ENCODE results near the gene OVCH1. TPM values are rescaled to one million over a fixed set of nuclear protein-coding genes. Genes with fewer than 3 reads are reported as not detected.
A peak's percentile ranks its signal among the peaks of the same experiment; 100 is the strongest.
"Not testable (repeated sequence)": the region's sequence is repeated elsewhere in the genome, so short reads cannot be mapped to it uniquely, and the experiment has no call there.

OVCH1 gene
- total RNA-seq, 1 donor from 2014 or later, result not detected

DNA sequence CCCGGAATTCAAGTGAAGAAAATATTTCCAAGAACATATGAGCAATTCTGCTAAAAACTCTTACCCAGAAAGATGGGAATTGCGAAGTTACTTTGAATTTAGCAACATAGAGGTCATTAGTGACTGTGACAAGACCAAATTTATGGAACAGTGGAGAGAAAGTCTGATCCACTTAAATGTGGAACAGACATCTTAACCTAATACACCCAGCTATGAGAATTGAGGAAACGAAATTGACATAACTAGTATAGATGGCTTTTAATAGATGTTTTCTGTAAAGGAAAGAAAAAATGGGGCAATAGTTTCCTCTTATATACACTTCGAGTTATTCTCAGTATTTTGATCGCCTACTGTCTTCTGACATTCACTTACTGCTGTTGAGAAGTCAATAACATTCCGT, 4.6 kb downstream of the OVCH1 start:
- DNase-seq (ENCODE audit: low read depth), result no peak

DNA sequence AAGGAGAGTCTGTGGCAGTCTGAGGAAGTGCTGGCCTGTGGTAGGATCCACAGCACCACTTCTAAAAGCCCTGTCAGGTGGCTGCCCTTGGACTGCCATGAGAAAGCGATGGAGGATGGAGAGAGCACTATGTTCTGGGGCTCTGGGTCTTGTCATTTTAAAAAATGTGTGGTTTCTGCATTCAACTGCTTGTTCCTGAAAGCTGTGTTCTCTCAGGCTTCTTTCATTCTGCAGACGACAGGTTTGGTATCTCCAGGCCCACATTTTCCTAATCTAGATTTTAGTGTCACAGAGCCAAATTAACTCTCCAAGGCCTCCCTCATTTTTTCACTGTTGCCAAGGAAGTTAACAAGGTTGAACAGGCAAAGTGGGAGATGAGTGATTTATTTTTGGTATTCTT, 10.5 kb downstream of the OVCH1 start:
- no peak for DNase-seq (ENCODE audit: low read depth)

DNA sequence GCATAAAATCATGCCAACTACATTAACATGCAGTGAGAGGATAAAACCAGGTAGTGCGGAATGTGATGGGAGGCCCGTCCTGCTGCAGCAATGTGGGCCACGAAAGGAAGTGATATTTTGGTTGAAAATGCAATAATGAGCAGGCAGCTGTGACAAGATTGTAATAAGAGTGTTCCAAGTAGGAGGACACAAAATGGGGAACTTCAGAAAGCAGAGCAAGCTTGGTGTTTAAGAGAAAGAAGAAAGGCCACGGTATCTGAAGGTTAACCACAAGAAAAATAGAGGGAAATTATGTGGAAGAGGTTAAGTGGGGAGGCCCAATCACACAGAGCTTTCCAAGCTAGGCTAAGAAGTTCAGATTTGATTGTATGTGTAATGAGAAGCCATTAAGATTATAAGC, 34.3 kb downstream of the OVCH1 start:
- DNase-seq (ENCODE audit: low read depth), result no peak

DNA sequence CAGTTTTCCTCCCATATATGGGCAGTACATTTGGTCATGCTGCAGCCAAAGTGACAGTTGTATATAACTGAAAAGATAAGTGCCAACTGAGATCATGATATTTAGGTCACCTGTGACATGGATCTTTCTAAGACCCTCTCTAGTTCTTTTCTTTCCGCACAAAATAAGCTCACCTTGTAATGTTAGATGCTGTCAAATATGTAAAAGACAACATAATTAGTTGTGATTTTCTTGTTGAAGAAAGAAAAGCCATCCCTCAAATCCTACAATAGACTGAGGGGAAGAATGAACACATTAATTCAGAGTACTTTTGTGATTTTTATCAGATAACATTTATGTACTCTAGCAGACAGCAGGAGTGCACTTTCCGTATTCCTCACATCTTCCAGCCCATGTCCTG, 37.4 kb downstream of the OVCH1 start:
- DNase-seq (ENCODE audit: low read depth), result no peak

- DNase-seq (ENCODE audit: low read depth), result no peak
Measured at GRCh38 chr12:29455087-29455486, 42.4 kb downstream of the OVCH1 start.

DNA sequence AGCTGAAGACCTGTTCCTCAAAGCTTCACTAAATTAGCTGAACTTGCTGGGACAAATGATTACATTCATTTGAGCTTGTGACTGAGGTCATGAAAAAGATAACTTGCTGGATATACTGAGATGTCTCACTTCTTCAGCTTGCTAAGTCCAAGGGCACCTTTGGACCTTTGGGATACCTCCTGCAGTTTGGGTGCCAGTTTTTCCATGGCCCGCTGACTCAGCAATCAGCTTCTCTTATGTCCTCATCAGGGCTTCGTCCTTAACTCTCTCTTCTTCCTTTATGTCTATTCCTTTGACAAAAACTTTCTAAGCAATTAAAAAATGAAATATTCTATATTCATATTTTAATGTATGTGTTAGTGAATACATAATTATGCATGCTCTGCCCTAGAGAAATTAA, 45.6 kb downstream of the OVCH1 start:
- no peak for DNase-seq (ENCODE audit: low read depth)

GRCh38 chr12:29448157-29448556, 49.3 kb downstream of the OVCH1 start:
- no peak for DNase-seq (ENCODE audit: low read depth)

GRCh38 chr12:29447285-29447975, 50.1 kb downstream of the OVCH1 start:
- no peak for DNase-seq (ENCODE audit: low read depth)

GRCh38 chr12:29439506-29439905, 58.0 kb downstream of the OVCH1 start:
- DNase-seq (ENCODE audit: low read depth), result no peak

GRCh38 chr12:29438752-29439408, 58.6 kb downstream of the OVCH1 start:
- no peak for DNase-seq (ENCODE audit: low read depth)

DNA sequence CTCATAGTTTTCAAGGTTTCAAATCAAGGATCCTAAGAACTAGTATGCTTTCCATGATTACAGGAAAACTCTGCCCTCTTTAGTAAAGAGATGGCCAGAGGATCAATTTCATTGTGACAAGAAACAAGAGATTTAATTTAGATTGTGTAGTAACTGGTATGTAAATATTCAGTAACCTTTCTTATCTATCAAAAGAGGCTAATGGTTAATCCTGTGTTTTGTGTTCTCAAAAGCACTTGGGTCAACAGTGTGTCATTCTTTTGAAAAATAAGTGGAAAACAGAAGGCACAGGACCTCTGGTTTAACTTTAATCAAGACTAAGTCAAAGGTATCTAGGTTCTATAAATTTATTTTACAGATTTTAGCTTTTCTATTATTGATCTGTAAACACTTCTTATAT, 59.9 kb downstream of the OVCH1 start:
- DNase-seq (ENCODE audit: low read depth), result no peak

GRCh38 chr12:29436815-29437214, 60.7 kb downstream of the OVCH1 start:
- DNase-seq (ENCODE audit: low read depth), result not testable (repeated sequence)

GRCh38 chr12:29431513-29431912, 66.0 kb downstream of the OVCH1 start:
- no peak for DNase-seq (ENCODE audit: low read depth)

DNA sequence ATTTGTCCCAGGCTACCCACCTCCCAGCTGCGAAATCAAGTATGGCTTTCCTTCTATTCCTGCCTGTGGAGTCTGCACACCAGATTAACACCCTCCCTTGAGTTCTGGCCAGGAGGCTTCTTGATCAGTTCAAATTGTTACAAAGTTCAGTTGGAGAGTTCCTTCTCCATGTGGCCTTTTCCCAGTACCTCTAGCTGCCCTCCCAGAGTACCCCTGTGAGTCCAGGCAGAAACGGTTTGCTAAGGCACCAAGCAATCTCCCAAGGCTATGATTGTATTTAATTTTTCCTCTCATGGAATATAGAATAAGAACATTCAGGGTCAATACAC, 66.8 kb downstream of the OVCH1 start:
- DNase-seq (ENCODE audit: low read depth), result no peak

GRCh38 chr12:29429999-29430715, 67.3 kb downstream of the OVCH1 start:
- DNase-seq (ENCODE audit: low read depth), result peak; percentile 14

DNA sequence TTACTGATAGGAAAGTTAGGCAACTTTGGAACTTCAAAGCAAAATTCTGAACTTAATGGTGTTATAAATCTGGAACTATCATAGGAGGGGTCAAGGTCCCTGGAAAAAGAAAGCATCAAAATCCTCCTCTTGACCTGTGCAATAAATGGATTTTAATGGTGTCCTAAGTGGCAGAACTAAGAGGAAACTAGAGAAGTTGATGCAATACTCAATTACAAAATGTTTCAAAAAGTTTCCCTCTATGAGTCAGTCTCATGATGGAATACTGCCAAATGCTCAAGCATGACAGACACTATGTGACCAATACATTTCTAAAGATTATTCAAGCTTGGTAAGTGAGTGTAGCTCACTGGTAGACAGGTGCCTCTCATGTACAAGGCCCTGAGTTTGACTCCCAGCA, 68.9 kb downstream of the OVCH1 start:
- DNase-seq (ENCODE audit: low read depth), result peak; percentile 96

GRCh38 chr12:29427964-29428363, 69.5 kb downstream of the OVCH1 start:
- DNase-seq (ENCODE audit: low read depth), result no peak

- no peak for DNase-seq (ENCODE audit: low read depth)
Measured at GRCh38 chr12:29426498-29426897, 71.0 kb downstream of the OVCH1 start.

DNA sequence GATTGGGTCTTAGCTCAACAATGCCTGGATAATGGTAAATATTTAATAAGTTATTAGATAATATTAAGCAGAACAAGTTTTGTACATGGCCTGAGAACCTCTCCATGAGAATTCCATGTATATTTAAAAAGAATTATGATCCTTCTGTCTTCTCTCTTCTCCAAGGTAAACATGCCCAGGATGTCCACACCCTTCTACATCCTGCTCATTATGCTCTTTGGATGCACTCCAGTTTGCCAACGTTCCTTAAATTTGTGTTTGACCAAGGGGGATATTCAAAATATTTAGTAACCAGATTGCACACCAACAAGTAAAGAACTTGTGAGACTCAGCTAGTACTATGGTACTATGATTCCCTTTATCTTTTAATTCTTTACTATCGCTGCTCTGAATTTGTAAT, 71.8 kb downstream of the OVCH1 start:
- no peak for DNase-seq (ENCODE audit: low read depth)

- no peak for DNase-seq (ENCODE audit: low read depth)
Measured at GRCh38 chr12:29416748-29417147, 80.7 kb downstream of the OVCH1 start.

DNA sequence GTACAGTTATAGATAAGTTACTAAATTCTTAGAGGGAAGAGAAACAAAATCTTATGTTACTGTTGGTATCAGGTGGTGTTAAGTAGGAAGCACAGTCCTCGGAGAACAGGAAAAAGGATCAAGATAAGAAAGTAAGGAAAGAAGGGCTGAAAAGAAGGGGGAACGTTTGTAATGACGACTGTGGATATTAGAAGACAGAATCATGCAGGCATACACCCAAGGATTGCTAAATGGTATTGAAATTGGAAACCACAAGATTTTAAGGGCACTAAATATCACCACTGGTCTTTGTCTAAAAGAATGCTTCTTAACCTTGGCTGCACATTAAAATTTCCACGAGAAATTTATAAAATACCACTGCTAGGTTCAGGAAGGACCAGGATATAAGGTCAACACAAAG, 82.4 kb downstream of the OVCH1 start:
- DNase-seq (ENCODE audit: low read depth), result peak; percentile 16

- DNase-seq (ENCODE audit: low read depth), result peak; percentile 26
Measured at GRCh38 chr12:29414368-29414767, 83.1 kb downstream of the OVCH1 start.

DNA sequence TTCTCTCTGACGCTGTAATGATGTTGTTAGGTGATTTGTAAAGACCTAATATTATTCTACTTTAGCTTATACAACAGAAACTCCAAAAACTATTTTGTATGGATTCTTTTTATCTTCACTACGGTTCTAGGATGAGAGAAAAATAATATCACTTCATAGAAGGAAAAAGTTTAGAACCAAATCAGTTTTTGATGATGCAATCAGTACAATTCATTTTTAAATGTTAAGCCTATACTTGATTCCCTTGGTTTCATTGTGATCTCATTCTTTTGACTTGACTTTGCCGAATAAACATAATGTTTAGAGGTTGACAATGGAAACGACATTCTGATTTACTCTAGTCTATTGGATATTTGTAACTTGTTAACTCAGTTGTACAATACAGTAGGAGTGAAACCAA, 91.9 kb downstream of the OVCH1 start:
- no peak for DNase-seq (ENCODE audit: low read depth)

Measured in renal cortical epithelial cell (primary cell).